Stimulated activated CD8-positive, alpha-beta memory T cell treated with anti-CD3 and anti-CD28 coated beads, Interleukin-7, amount 100 ng/mL, for 24 hours (primary cell): Measurements from ENCODE around the gene DRAM1.

ENCODE experiments used
- DNase-seq: peaks from one replicate; pipeline ENCODE4 v3.0.0-alpha.2; 2020; ENCODE audit warnings: low read depth

Gene DRAM1

DNA sequence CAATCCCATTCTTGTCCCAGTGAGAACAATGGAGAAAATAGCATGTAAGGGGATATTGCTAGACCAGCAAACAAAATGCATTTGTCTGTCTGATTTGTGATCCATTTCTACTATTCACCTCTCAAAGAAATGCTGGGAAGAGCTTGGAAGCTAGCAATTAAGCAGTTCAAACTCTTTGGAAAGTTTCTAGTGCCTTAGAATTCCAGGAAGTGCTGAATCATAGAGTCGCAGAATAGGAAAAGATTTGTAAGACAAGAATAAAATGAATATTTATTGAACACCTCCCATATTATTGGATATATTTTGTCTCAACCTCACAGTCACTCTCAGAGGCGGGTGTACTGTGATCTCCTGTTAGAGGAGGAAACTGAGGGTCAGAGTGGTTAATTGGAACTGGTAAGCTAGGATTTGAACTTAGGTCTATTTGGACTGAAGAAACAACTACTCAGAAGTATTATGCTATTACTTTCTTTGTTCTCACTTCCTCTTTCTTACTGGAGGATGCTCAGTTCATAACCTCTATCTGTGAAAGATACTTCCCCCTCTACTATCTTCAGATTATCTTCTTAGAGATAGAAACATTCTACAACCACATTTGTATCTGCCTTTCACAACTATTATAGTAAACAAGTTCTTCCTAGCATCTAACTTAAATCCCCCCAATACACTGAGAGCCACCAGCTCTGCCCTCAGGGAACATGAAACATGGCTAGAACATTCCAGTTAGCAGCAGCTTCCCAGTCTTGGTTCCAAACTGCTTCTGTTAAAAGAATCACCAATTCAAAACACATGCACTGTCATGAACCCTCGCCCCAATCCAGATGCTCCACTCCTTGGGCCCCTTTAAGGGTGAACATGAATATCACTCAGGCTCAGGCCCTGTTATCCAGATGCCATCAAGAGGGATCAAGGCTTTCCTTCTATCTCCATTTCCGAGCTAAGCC lies 64.2 kb downstream of the DRAM1 start:
- DNase-seq, result no peak

DNA sequence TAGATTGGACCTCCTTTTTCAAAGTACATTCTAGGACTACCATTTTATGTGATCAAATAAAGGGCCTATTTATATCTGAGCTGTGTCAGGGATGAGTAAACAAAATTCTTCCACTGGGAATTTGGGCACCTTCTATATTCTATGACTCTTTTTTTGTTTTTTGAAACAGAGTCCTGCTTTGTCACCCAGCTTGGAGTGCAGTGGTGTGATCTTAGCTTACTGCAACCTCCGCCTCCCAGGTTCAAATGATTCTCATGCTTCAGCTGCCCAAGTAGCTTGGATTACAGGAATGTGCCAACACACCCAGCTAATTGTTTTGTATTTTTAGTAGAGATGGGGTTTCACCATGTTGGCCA lies 64.8 kb downstream of the DRAM1 start:
- DNase-seq, result no peak

DNA sequence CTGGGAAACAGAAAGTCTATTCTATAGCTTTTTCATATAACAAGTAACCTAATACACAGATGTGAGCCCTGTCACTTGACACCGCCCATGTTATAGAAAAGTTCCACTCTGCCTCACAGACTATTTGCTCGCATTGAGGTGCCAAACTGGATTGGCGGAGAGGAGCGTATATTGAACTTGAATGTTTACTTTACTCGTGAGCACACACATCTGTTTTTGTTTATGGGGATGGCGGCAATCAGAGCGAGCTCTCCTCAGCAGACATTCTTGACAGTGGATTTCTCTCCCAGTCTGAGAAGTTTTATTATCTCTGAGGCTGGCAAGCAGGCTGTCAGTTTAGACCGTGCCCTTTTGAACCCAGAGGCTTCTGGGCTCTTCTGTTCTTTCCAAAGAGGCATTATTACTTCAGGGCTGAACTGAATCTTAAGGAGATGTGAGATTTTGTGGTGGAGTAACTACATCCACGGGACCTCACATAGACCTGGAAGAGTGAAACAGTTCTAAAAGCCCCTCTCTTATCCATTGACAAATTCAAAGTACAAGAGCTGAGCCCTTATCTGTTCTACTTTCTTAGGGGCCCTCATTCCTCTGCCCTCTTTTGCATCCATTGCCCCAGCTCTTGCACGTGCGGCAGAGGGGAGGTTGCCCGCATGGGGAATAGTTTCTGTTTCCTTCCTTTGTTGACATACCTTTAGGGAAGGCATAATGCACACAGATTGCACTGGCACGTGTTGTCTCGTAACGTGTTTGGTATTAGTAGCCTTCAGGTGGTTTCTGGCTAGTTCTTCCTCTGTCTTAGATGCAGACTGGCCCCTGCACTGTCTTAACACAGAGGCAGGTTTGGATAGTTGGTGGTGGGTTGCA lies 68.2 kb downstream of the DRAM1 start:
- DNase-seq, result no peak

DNA sequence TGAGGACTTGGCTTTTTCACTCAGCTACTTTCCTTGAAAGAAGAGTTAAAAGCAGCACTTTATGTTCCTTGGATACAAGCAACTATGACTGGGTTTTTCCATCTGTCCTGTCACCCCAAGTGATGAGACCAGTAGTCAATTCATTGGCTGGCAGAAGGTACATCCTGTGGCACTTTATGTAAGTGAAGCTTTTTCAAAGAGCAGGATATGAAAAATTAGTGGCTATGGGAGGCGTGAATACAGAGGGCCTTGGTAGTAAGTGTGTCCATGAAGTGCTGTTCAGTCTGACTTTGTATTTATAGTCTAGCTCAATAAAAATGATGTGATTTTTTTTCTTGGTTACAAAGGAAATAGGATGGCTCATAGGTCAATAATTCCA lies 68.8 kb downstream of the DRAM1 start:
- no peak for DNase-seq

DNA sequence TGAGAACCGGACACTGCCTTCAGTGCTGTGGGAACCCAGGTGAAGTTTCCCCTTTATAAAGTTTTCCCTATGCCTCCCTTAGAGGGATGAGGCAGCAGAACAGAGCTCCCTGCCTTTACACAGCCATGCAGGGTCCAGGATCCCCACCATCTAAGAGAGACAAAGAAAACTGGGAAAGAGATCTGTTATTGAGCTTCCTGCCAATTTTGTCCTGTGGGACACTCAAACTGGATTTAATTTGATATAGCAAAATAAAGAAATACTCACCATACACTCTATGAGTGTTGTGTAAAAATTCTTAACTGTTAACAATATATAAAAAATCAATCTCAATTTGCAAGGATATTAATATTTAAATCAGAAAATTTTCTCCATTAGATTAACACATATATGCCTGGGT lies 69.9 kb downstream of the DRAM1 start:
- no peak for DNase-seq

DNA sequence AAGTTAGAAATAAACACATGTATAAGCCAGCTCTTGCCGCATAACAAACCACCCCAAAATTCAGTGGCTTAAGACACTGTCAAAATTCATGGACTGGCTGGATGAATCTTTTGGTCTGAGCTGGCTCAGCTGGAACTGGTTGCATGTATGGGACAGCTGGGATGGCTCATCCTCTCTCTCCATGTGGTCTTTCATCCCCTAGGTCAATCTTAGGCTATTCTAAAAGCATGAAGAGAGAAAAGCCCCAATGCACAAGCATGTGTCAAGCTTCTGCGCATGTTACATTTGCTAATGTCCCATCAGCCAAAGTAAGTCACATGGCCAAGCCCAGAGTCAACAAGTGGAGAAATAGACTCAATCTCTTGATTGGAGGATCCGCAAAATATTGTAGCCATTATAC lies 71.0 kb downstream of the DRAM1 start:
- DNase-seq, result no peak

DNA sequence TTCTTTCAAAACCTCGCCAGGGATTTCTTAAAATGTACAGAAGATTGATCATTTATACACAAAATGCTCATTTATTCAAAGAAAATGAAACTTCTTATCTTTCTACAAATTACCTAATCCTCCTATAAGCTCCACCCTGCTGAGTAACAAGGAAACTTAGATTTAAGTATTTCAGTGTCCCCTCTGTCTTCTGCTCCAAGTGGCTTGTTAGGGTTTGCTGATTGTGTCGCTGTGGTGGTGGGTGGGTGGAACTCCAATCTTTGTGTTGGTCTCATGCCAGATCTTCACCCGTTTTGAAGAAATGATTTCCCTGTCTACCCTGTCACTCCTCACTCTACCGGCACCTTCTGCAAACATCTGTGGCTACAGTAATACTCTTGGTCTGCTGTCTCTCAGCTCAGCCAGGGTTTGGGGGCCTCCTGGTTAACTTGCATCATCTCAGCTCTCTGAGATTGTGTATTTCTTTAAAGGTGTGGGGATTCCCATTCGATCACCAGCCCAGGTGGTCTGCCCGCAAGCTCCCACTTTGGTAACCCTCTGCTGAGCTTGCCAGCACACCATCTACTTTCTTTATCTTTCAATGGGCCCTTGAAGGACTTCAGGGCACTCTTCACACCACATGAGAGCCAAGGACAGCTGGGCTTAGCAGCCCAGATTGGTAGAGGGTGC lies 73.8 kb downstream of the DRAM1 start:
- DNase-seq, result no peak

DNA sequence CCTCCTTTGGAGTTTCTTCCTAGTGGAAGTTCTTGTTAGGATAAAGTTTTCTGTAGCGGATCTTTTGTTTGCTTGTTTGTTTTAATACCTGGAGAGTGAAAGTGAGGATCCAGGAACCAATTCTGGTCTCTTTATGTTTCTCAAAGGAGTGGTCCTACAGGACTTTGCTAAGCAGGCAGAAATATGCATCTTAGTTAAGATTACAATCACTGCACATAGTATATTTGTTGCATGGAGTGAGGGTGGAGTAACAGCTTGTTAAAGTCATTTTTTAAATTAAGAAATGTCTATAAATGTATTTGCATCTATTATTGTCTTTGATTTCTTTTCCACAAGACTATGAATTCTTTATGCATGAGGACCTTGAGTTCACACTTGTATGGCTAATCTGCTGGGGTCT lies 76.7 kb downstream of the DRAM1 start:
- no peak for DNase-seq

DNA sequence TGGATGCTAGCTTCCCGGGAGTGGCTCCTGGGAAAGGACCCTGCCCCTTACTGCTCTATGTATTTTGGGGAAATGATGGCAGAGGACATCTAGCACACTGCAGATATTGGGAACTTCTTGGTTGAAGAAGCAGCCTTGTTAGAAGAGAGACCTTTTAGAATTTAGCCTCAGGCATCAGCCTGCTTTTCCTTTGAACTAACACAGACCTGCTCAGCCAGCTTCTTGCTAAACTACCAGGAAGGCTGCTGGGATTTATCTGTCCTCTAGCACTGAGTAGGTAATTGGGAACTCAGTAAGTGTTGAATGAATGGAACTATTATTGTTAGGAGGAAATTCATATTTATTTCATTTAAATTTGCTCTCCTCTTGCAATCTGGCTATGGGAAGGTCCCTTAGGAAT lies 77.3 kb downstream of the DRAM1 start:
- no peak for DNase-seq

DNA sequence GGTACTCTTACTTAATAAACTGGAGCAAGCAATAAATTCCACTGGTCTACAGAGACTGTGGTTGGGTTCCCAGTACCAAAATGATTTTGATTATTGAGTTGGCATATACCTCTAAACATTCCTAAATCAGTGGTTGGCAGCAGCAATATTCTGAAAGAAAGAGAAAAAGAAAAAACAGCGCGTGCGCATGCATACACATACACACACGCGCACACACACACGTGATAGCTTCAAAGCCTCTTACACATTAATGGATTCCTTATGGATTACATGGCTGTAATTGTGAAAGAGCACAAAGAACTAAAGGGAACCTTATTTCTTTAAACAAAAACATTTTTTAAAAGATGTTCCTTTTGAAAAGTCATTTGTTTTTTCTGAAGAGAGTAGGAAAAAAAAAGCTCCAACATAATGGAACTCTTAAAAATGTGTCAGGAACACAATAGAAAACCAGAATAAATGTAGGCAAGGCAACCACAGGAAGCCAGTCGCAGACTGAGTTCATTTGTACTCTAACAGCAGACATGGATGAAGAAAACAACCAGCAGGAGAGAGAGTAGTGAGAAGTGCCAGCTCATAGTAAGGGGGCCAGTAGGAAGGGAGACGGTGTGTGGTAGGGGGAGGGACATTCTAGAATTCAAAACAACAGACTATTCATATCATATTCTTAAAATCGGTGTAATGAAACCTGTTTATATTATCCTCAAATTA lies 80.0 kb downstream of the DRAM1 start:
- no peak for DNase-seq

DNA sequence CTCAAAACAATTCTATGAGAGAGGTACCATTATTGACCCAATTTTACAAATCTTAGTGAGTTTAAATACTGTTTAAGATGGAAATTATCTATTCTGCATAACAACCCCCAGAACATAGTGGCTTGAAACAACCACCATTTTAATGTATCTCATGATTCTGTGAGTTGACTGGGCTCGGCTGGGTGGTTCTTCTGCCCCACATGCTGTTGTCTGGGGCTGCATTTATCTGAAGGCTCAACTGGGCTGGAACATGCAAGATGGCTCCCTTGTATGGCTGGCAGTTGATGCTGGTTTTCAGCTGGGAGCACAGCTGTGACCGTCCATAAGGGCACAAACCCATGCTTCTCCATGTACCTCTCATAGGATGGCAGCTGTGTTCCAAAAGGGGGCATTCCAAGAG lies 82.2 kb downstream of the DRAM1 start:
- DNase-seq, result no peak

DNA sequence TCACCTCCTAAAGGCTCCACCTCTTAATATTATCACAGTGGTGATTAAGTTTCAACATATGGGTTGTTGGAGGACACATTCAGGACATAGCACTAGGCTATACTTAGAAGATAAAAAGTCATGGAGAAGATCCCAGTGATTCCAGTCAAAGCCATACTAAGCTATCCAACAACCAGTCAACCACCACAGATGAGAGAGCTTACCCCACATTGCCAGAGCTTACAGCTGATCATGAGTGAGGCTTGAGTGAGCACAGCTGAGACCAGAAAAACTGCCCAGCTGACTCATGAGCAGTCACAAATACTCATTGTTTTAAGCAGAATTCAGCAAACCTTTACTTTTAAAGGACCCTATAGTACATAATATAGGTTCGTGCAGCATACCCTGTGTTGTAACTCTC lies 85.1 kb downstream of the DRAM1 start:
- no peak for DNase-seq

DNA sequence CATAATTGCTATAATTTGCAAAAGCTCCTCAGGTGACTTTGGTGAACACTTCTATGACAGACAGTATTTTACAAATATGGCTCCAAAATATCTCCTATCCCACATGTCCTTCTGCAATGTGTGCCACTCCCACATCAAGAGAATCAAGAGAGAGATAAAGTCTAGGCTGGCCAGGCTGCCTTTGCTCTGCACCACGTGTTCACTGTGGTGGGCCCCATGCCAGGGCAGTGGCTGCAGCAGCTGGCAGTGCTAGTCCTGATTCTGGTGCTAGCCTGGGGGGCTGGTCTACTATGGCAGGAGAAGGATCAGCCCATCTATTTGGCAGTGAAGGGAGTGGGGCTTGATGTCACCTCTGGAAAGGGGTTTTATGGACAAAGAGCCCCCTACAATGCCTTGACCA lies 86.3 kb downstream of the DRAM1 start:
- DNase-seq, result no peak

DNA sequence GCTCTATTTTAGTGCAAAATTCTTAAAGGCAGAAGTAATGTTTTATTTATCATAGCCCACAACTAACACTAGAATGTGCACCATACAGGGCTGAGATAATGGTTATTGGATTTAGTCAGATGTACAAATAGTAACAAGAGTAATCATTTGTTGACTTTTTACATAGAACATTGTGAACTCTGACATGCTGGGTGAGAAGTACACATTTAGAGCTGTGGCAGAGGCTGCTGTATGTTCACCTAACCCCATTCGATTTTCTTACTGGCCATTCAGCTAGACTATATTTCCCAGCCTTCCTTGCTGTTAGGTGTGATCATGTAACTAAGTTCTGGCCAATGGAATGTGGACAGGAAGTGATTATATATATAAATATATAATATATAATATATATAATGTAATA lies 89.1 kb downstream of the DRAM1 start:
- DNase-seq, result no peak

DNA sequence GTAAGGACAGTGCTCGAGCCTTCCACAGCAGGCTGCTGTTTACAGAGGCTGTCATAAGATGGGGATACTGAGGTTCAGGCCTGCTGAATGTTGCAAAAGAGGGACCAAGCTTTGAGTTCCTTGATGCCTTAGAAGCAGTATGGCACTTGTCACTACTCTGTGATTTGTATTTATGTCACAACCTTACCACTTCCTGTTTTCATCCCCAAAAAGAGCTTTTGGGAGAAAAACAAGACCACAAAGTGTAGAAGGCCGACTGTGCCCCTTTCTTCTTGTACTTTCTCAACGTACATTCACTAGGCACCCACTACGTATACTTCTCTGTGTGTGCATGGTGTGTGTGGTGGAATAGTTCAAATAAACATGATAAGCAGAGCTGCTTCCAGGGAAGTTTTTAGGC lies 90.1 kb downstream of the DRAM1 start:
- no peak for DNase-seq

DNA sequence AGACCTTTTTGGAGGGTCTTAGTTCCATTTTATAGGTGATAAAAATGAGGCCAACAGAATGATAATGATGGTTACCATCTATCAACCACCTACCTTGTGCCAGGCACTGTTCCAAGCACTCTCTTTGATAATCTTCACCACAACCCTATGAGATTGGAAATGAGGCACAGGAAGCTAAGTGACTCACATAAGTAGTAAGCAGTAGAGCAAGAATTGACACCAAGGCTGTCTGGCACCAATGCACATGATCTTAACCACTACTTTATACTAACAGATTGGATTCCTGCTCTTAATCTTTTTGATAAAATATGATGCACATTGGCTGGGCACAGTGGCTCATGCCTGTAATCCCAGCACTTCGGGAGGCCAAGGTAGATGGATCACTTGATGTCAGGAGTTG lies 91.4 kb downstream of the DRAM1 start:
- no peak for DNase-seq
